ENCODE measurements around the gene PODNL1.

GRCh38 chr19:13987101-13987890, 49.1 kb upstream of the PODNL1 start:
- TF ChIP-seq, protein P1, sequence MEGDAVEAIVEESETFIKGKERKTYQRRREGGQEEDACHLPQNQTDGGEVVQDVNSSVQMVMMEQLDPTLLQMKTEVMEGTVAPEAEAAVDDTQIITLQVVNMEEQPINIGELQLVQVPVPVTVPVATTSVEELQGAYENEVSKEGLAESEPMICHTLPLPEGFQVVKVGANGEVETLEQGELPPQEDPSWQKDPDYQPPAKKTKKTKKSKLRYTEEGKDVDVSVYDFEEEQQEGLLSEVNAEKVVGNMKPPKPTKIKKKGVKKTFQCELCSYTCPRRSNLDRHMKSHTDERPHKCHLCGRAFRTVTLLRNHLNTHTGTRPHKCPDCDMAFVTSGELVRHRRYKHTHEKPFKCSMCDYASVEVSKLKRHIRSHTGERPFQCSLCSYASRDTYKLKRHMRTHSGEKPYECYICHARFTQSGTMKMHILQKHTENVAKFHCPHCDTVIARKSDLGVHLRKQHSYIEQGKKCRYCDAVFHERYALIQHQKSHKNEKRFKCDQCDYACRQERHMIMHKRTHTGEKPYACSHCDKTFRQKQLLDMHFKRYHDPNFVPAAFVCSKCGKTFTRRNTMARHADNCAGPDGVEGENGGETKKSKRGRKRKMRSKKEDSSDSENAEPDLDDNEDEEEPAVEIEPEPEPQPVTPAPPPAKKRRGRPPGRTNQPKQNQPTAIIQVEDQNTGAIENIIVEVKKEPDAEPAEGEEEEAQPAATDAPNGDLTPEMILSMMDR (IDR thresholded peaks at IDR 0.05) = no peak
- TF ChIP-seq POLR2A (IDR thresholded peaks at IDR 0.05) = no peak
